ENCODE results near the gene SMIM23.
A peak's percentile ranks its signal among the peaks of the same experiment; 100 is the strongest.

Gene SMIM23

GRCh38 chr5:171785517-171785916, at the start of gene SMIM23:
SMIM23 (plus strand) TSS chr5:171785817; CDS start chr5:171785872, 55 bp downstream.
- no peak for DNase-seq

GRCh38 chr5:171736976-171737891, 48.4 kb upstream of the SMIM23 start:
- DNase-seq = no peak

DNA sequence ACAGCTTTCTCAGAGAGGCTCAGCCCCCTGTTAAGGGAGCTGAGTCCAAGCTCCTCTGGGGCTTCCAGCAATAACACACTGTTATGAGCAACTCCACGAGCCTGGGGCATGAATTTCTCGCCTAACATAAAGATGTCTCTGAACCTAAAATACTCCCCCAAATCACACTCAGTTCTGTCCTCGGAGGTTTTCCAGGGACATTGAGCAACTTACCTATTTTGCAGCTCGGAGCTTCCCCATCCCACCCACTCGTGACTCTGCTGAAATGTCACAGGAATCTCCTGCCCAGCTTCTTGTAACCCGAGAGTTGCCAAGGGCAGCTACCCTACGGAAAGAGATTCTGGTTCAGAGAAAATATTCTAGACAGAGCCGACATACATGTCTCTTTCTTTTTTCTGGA, 47.1 kb upstream of the SMIM23 start:
- DNase-seq = no peak

DNA sequence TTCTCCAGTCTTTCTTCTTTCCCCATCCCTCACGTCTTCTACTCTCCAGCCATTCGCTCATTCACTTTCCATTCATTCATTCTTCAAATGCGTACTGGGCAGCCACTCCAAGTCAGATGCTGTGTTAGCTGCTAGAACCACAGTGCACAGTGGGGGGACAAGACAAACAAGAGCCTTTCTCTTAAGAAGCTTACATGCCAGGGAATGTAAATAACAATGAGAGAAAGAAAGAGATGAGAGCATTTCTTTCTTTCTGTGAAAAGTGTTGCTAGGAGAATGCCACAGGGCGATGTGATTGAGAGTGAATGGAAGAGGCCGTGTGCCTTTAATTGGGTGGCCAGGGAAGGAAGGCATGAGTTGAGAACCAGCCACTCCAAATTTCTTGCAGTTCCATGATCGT, 46.3 kb upstream of the SMIM23 start:
- DNase-seq = no peak

GRCh38 chr5:171743436-171744076, 42.1 kb upstream of the SMIM23 start:
- DNase-seq = no peak

- DNase-seq = no peak
Observed at GRCh38 chr5:171744264-171744663, 41.4 kb upstream of the SMIM23 start.

GRCh38 chr5:171744882-171745281, 40.7 kb upstream of the SMIM23 start:
- no peak for DNase-seq

GRCh38 chr5:171745602-171746001, 40.0 kb upstream of the SMIM23 start:
- no peak for DNase-seq

GRCh38 chr5:171747061-171747859, 38.4 kb upstream of the SMIM23 start:
- DNase-seq = no peak

DNA sequence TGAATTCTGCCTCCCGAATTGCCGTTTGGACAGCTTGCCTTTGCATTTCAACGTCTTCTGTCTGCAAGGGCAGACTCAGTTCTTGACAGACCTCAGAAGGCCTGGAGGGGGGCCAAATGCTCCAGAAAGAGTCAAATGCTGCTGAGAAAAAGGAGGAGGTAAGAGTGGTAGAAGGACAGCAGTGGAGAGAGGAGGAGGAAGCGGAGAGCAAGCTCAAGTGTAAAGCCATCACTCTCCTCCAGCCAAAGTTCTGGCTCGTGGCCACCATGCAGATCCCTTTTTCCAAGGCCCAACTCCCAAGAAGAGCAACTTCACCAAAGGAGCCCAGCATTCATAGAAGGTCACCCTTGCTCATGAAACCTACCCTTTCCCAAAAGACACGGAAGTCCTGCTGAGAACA, 36.9 kb upstream of the SMIM23 start:
- no peak for DNase-seq

- DNase-seq = no peak
Observed at GRCh38 chr5:171749365-171749764, 36.3 kb upstream of the SMIM23 start.

DNA sequence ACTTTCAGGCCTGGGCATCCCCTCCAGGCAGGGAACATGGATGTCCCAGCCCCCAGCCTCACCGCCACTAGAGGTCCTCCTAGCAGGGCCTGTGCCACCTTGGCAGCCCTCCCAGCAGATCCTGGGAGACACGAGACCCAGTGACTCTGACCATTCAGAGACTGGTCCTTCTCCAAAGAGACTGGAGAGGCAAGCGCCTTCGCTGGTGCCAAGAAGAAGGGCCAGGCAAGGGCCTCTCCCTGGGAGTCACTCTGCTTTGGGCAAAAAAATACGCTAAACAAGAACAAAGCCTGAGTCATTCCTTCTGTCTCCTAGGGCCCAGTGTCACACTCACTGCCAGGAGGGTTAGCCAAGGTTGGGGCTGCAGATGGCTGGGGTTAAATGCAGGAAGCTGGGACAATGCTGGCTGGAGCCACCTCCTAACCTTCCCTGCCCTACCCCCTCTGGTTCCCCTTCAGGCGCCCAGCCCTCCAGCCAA, 35.3 kb upstream of the SMIM23 start:
- DNase-seq = no peak

- DNase-seq = no peak
Observed at GRCh38 chr5:171755354-171755821, 30.2 kb upstream of the SMIM23 start.

DNA sequence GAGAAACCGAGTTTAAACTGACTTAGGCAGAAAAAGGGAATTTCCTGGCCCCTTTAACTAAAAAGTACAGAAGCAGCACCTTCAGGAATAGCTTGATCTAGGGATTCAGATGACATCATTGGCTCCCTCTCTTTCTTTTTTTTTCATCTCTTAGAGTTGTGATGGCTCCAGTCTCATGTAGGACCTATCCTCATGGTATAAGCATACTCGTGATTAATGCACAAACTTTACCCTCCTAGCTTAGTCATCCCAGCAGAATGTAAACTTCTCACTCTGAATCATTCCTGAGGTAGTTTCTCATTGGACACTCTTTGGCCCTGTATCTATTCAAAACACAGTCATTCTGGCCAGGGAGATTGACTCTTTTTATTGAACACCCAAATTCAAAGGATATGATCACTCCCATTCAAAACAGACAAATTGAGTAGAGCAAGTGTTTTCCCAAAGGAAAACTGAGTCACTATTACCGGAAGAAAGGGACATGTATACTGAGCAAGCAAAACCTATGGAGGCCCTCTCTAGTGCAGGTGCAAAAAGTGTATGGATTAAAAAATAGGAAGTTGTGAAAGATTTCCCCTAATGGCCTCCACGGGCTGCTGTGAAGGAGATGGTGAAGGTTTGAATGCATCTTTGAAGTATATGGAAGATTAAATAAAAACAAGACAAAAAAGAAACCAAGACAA, 27.6 kb upstream of the SMIM23 start:
- peak; percentile 55 for DNase-seq

- no peak for DNase-seq
Observed at GRCh38 chr5:171759777-171760176, 25.8 kb upstream of the SMIM23 start.

GRCh38 chr5:171762021-171762608, 23.5 kb upstream of the SMIM23 start:
- no peak for DNase-seq

GRCh38 chr5:171762903-171763302, 22.7 kb upstream of the SMIM23 start:
- no peak for DNase-seq

DNA sequence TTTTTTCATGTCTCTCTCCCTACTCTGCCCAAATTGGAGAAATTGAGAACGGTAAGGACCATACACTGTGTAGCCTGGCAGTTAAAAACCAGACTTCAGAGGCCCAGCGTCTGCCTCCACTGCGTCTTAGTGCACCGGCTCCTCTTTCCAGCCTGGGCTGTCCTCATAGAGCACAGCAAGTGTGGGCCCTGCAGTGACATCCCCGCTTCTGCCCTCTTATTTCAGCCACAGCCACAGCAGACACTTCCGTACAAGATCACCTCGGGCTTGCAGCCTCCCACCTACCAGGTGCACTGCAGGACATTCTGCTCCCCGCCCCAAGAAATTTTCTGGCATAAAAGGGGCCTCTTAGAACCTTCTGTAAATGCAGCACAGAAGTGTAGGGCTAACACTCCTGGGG, 21.4 kb upstream of the SMIM23 start:
- DNase-seq = no peak

- no peak for DNase-seq
Observed at GRCh38 chr5:171766875-171767274, 18.7 kb upstream of the SMIM23 start.

DNA sequence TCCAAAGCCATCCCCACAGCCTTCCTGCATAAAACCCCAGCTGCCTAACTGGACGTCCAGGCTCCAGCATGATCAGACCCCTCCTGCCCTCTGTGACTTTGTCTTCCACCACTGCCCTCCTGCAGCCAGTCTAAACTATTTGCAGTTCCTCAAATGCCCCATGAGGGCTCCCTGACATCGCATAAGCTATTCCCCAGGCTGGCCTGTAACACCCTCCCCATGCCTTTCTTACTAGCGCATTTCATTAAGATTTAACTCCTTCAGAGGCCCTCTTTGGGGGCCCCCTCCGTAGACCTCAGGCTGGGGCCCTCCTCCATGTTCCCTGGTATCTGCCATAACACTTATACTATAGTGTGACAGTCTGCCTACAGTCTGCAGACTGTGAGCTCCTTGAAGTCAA, 15.5 kb upstream of the SMIM23 start:
- no peak for DNase-seq

GRCh38 chr5:171771856-171772255, 13.8 kb upstream of the SMIM23 start:
- no peak for DNase-seq

DNA sequence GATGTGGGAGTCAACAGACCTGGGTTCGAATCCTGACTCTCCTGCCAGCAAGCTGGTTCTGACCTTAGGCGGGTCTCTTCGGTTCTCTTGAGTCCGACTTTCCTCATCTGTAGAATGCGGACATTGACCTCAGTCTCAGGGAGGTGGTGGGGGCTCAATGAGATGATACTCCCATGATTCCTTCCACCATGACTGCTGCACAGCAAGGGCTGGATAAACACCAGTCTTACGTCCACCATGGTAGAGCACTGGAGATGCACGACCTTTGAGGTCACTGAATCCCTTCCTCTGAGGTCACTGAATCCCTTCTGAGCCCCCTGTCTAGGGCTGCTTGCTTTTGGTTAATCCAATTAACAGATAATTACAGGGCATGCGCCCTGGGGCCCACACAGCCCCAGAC, 12.5 kb upstream of the SMIM23 start:
- no peak for DNase-seq

Data from activated CD4-positive, alpha-beta T cell treated with anti-CD3 and anti-CD28 coated beads, Interleukin-2, Interleukin-6, amounts not matched to agents 100 ng/mL and 50 ng/mL, durations not matched to agents 16 hours and 8 hours (primary cell).